Tracheal epithelial cell (primary cell): ENCODE results near the gene ITPRID2. TPM values are rescaled to one million over a fixed set of nuclear protein-coding genes. Genes with fewer than 3 reads are reported as not detected.

ENCODE experiments used
- total RNA-seq: library from RNA; depleted of rRNA; stranded (reverse); fragments of >200 nt; gene quantifications from 2 replicates; pipeline ENCODE4 v1.2.1, GENCODE V29; 2014

ITPRID2 gene
- total RNA-seq: 142 and 157 TPM in 2 replicates

DNA sequence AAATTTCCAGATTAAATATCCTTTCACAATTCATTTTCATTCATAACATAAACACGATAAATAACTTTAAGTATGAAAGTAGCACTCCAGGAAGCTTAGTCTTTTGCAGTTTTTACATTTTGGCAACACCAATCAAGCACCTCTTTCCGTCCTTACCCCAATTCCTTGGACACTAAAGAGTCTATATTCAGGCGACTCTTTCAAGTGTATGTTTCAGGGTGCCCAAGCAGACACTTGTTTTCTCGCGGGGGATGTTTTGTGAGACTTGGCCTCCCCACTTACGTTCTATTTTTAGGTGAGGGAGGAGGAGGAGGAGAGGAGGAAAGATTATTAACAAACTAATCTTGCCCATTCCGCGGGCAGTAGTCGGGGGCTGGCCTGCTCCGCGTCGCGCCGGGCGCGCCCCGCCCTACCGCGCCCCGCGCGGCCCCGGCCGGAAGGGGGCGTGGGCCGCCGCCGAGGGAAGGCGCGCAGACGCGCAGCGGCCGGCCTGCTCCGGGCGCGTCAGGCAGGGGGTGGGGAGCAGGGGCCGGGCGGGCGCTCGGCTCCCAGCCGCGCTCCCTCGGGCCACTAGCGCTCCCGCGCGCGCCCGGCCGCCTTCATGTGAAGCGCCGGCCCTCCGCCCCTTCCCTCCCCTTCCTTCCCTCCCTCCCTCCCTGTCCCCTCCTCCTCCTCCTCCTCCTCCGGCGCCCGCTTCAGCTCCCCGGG is at the start of gene ITPRID2:
Gene ITPRID2, plus strand, starts transcription at position 473 of the 708 bp plus-strand sequence. CDS start 337 bp downstream, outside the sequence.

Other genes with a start within 250 kb of the ITPRID2 start
- 0.72 TPM in 1 of 2 replicates, not detected in the other for gene CERKL, start 234.6 kb upstream of the ITPRID2 start, total RNA-seq
- gene NEUROD1, start 211.2 kb upstream of the ITPRID2 start, total RNA-seq: not detected in 2 replicates
- 1.4 and 1.5 TPM in 2 replicates for gene PPP1R1C, start 94.1 kb downstream of the ITPRID2 start, total RNA-seq